Right ventricle myocardium inferior (tissue), 1 donor: ENCODE measurements around the gene VDR. TPM values are rescaled to one million over a fixed set of nuclear protein-coding genes. Genes with fewer than 3 reads are reported as not detected.
"Not testable (repeated sequence)": the region's sequence is repeated elsewhere in the genome, so short reads cannot be mapped to it uniquely, and the experiment has no call there.

Source experiments
- ATAC-seq: fragments of 200-7000 bp; cut with Tn5 transposase; one replicate; pipeline ENCODE4 v1.9.1; 2020; ENCODE audit warnings: mild to moderate bottlenecking, moderate library complexity
- DNase-seq: peaks from one replicate; pipeline ENCODE4 v3.0.0; 2021; ENCODE audit errors: missing footprints
- intact Hi-C: fragments of 100-400 bp; cut with DNase I; formaldehyde crosslinking; loops from one replicate; pipeline ENCODE4 v1.11.0; 2022
- total RNA-seq: library from RNA; stranded (reverse); fragmentation: NEBNext Ultra II Directional; extraction: Animal tissue kit (Norgen Biotek cat#: 25700); gene quantifications from one replicate; pipeline ENCODE4 v1.2.1, GENCODE V29; 2021
- donor health status: DM: no; HTN: yes; CAD: no; lungs with severe emphysema.

Gene VDR
- total RNA-seq, 1 donor from 2014 or later = 0.35 TPM

DNA sequence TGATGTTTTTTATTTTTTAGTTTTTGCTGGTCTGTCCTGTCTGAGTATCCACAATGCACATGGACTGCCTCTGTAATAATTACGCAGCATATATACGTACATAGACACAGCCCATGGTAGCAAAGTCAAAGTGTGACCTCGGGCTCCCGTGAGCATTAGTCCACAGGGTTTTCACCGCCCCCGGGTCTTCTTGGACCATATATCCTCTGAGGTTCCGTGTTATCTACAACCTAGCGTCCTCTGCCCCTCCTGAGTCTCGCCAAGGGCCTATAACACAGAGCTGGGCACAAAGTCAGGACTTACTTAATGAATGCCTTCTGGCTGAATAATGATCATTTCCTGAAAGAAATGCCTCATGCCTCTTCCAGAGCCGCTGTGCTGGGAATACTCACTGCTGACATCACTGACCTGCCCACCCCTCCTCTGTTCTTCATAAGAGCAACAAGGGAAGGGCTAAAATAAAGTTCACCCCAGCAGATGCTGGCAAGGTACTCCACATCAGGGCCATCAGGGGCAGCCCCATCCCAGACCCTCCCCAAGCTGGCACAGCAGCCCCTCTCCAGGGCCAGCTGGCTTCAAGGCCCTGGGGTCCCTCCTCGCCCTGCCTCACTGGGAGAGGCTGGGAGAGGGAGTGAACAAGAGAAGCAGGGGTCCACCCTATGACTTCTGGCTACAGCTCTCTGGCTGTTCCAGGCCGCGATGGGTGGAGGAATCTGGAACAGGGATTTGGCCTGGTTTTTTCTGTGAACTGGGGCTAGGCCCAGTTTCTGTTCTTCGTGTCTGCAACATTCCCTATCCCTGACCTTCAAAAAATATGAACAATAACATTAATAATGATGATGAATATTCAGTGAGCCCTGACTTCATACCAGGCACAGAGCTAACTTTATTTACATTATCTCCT is 93.0 kb downstream of the VDR start:
- DNase-seq (no peak), ATAC-seq (peak; percentile 74)
- intact Hi-C loops = no loop called here

GRCh38 chr12:47811072-47811396 is 93.8 kb downstream of the VDR start:
- intact Hi-C loops = no loop called here
- no peak for ATAC-seq
- no peak for DNase-seq

- intact Hi-C loops, DNase-seq, ATAC-seq: not testable (repeated sequence)
Observed at GRCh38 chr12:47809518-47809917, 95.3 kb downstream of the VDR start.

DNA sequence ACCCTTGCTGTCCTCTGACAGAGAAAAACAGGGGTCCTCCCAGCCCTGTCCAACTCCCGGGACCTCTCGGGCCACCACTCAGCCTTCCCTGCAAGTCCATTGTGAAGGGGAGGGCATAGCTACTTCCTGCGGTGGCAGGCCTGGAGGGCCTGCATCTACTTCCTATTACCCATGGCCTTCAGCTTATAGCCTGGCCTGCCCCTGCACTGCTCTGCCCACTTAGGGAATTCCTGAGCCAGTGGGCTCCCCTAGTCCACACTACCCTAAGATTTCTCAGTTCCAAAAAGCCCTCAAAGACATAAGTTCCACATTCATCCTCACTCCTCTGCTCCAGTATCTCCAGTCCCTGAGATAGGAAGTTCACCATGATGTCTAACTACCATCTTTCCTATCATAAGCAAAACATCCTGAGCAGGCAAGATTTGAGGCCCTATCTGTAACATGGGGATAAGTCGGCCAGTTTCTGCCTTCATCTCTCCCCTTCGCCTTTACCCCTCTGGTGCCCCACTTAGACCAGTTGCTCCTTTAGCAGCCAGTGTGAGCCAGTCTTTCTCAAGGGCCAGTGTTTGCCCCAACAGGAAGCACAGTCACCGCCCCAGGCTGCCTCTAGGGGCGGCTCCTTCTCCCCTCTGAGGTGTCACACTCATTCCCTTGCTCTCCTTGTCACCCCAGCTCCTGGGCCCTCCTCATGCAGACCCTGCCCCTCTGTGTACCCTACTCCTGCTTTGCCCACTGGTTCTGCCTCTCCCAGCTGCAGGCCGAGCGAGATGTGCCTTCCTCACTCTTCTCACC is 96.0 kb downstream of the VDR start:
- DNase-seq (no peak), ATAC-seq (no peak)
- intact Hi-C loops = no loop called here

DNA sequence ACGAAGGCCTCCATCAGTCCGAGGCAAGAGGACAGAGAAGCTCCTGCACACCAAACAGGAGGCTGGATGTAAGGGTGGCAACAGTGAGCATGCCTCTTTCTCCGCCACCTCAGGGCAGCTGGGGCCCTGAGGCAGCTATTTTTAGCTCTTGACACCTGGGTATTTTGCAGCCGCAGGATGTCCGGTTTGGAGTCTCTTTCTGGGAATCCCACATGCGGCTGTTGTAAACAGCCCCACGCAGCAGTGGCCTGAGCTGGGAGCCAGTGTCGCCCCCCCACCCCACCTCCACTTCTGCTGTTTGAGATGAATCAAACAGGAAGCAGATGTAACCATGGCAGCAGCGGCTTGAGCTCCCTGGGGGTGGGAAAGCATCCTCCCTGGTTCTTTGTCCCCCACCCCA is 96.7 kb downstream of the VDR start:
- intact Hi-C loops = no loop called here
- ATAC-seq (no peak), DNase-seq (no peak)

DNA sequence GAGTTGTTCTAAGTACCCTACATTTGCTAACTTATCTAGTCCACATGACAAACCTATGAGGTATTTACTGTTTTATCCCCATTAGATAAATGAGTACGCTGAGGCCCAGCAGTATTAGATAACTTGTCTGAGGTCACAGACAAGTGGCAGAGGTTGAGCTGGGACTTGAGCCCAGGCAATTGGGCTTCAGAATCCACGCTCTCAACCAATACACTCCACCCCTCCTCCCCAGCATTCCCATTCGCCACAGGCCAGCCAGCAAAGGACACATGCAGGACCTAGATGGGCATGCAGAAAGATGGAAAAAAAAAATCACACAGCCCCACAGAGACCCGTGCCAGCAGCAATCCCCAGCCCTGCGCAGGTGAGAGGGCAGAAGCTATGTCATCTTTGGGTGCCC is 97.5 kb downstream of the VDR start:
- DNase-seq = no peak
- ATAC-seq = peak; percentile 33
- intact Hi-C loops = no loop called here

DNA sequence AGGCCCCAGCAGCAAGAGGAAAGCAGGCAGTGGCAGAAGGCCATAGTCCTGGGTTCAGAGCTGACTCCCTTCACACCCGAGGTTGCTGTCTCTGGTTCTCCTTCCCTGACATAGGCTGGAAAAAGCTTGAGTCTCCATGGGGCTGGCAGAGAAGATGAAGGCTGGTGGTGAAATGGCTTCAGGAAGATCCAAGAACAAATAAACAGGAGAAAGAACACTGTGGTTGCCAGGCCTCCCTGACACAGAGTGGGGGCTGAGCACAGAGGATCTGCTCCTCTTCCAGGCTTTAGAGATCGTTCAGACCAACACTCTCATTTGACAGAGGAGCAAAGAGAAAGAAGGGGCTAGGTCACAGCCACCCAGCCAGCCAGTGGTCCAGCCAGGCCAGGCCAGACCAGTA is 99.4 kb downstream of the VDR start:
- ATAC-seq (no peak), DNase-seq (no peak)
- intact Hi-C loops = no loop called here

GRCh38 chr12:47804171-47804570 is 100.6 kb downstream of the VDR start:
- intact Hi-C loops = no loop called here
- DNase-seq (no peak), ATAC-seq (no peak)

GRCh38 chr12:47803191-47803875 is 101.5 kb downstream of the VDR start:
- intact Hi-C loops = no loop called here
- no peak for ATAC-seq
- no peak for DNase-seq

- intact Hi-C loops = no loop called here
- ATAC-seq = no peak
- DNase-seq = no peak
Observed at GRCh38 chr12:47802312-47802711, 102.5 kb downstream of the VDR start.

- no peak for DNase-seq
- ATAC-seq = no peak
- intact Hi-C loops = no loop called here
Observed at GRCh38 chr12:47801904-47802246, 102.9 kb downstream of the VDR start.

DNA sequence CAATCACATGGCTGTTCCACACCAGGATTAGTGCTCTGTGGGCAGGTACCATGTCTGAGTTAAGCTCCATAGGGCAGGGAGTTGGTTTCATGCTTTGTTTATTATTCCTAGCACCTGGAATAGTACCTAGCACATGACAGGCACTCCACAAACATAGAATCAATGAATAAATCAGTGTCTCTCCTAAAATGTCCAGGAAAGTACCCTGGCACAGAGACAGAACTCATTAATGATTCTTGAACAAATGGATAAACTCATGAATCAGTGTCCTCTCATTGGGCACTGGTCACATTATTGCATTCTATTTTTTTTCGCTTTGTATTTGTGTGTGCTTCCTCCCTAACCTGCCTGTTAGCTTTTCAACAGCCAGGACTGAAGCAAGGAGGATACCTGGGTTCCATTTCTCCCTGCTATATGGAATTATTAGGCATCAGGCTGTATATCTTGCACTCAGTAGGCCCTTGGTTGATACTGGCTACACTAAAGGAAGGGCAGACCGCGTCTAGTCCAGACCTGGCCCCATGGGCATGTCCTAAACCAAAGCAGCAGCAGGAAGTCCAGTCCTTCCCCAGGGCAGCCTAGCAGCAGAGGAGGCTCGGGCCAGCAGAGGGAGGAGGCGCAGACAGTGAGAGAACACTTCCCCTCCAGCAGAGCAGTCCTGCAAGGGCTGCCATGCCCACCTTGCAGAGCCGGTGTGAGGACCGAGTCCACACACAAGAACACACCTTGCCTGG is 103.5 kb downstream of the VDR start:
- intact Hi-C loops = no loop called here
- peak; percentile 82 for DNase-seq
- ATAC-seq = peak; percentile 41

DNA sequence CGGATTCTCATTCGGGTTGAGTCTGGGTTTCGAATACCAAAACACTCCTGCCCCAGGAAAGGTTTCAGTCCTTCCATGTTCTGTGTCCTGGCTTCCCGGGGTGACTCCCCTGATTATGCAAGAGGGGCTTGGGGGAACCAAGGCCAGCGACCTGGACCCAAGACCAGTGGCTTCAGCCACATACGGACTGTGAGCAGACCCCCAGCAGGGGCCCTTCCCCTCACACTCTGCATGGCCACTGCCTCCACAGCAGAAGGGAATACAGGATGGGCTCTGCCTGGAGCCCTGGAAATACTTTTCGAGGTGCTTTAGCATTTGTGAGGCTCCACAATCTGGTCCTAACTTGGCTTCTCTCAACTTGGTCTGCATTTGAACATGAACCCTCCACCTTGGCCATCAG is 104.2 kb downstream of the VDR start:
- DNase-seq = no peak
- no peak for ATAC-seq
- intact Hi-C loops = no loop called here

GRCh38 chr12:47799357-47799955 is 105.3 kb downstream of the VDR start:
- intact Hi-C loops = no loop called here
- DNase-seq = peak; percentile 82
- ATAC-seq = peak; percentile 61

DNA sequence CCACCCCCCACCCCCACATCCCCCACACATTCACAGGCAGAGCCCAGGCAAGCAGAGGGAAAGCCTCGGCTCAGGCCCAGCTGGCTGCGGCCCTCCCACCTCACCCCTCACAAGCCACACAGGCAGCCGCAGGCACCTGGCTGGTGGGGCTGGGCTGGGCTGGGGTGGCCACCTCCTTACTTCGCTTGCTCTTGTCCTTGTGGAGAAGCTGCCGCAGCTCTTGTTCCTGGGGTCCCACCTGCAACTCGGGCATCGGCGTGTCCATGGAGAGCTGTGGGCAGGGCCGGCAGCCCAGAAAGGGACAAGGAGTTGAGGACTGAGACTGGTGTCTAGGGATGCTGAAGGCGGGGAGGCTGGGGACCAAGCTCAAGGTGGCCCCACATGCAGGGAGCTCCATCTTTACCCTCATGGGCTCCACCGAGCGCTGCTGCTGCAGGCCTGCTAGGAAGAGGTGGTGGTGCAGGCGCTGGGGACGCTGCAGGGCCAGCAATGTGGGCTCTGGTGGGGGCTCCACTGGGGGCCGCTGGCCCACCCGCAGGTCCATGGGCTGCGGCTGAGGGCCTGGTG is 106.3 kb downstream of the VDR start:
- DNase-seq = no peak
- ATAC-seq = no peak
- intact Hi-C loops = no loop called here

DNA sequence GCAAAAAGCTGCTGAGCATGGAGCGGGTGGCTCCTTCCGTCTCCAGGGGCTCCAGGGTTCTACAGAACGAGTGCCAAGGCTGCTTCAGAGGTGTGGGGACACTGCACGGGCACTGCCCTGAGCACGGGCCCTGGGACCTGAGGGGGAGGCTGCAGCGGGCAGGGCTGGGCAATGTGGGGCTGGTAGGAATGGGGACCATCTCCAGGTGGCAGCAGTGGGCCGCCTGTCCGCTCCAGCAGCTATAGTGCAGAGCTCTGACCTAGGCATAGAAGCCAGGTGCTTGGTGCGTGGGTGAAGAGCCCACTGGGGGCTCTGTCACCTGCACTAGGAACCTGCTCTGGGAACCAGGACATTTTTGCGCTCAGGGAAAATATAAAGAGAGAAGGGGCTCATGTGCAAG is 107.4 kb downstream of the VDR start:
- intact Hi-C loops = loop anchor here (1.0 kb wide), 1 partner anchor 40 kb away; no protein-coding TSS in a partner anchor
- DNase-seq (no peak), ATAC-seq (peak; percentile 18)

DNA sequence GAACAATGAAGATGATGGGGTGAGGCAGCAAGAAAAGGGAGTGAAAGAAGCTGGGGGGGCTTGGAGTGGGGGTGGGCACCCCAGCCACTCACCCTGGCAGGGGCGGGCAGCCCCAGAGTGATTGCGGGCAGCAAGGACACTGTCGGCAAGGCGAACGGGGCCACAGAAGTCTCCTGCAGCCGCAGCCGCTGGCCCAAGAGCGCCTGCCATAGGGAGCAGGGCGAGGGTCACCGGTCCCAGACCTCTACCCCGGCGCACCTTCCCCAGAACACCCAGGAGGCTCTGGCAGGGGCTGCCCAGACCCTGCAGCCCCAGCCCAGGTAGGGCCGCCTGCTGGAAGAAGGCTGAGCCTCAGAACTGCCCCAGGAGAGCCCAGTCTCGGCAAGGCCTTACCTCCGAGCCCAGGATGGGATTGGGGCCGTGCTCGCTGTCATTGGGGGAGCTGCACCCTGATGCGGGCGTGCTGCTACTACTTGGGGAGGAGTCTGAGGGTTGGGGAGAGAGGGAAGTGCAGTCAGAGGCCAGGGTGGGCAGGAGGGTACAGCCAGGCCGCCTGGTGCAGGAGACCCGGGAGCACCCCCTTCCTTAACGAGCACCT is 108.9 kb downstream of the VDR start:
- DNase-seq (no peak), ATAC-seq (no peak)
- intact Hi-C loops = no loop called here
